ENCODE measurements around the gene CD300E.
A peak's percentile ranks its signal among the peaks of the same experiment; 100 is the strongest.
"Not testable (repeated sequence)": the region's sequence is repeated elsewhere in the genome, so short reads cannot be mapped to it uniquely, and the experiment has no call there.

CD300E gene

GRCh38 chr17:74633326-74633725 lies 9.8 kb upstream of the CD300E start:
- no peak for DNase-seq

GRCh38 chr17:74632617-74633016 lies 9.1 kb upstream of the CD300E start:
- DNase-seq = no peak

- DNase-seq = no peak
Observed at GRCh38 chr17:74631468-74632450, 8.2 kb upstream of the CD300E start.

- not testable (repeated sequence) for DNase-seq
Observed at GRCh38 chr17:74630251-74630650, 6.7 kb upstream of the CD300E start.

GRCh38 chr17:74625661-74626060 lies 2.1 kb upstream of the CD300E start:
- DNase-seq = no peak

GRCh38 chr17:74624131-74624530 lies 593 bp upstream of the CD300E start:
- DNase-seq = no peak

- no peak for DNase-seq
Observed at GRCh38 chr17:74619077-74619673, 4.4 kb downstream of the CD300E start.

GRCh38 chr17:74618451-74618850 lies 5.1 kb downstream of the CD300E start:
- no peak for DNase-seq

GRCh38 chr17:74616696-74617095 lies 6.8 kb downstream of the CD300E start:
- no peak for DNase-seq

- DNase-seq = no peak
Observed at GRCh38 chr17:74612046-74612445, 11.5 kb downstream of the CD300E start.

GRCh38 chr17:74610108-74610507 lies 13.4 kb downstream of the CD300E start:
- no peak for DNase-seq

- DNase-seq = no peak
Observed at GRCh38 chr17:74608511-74608910, 15.0 kb downstream of the CD300E start.

GRCh38 chr17:74607221-74607620 lies 16.3 kb downstream of the CD300E start:
- DNase-seq = no peak

GRCh38 chr17:74606050-74606449 lies 17.5 kb downstream of the CD300E start:
- DNase-seq = no peak

- no peak for DNase-seq
Observed at GRCh38 chr17:74605361-74605760, 18.2 kb downstream of the CD300E start.

GRCh38 chr17:74604761-74605160 lies 18.8 kb downstream of the CD300E start:
- no peak for DNase-seq

GRCh38 chr17:74604200-74604599 lies 19.3 kb downstream of the CD300E start:
- no peak for DNase-seq

GRCh38 chr17:74603746-74604145 lies 19.8 kb downstream of the CD300E start:
- no peak for DNase-seq

GRCh38 chr17:74603037-74603635 lies 20.4 kb downstream of the CD300E start:
- DNase-seq = no peak

GRCh38 chr17:74601944-74602572 lies 21.5 kb downstream of the CD300E start:
- DNase-seq = peak; percentile 20

GRCh38 chr17:74599448-74599939 lies 24.0 kb downstream of the CD300E start:
- DNase-seq = no peak

GRCh38 chr17:74599023-74599399 lies 24.5 kb downstream of the CD300E start:
- no peak for DNase-seq

GRCh38 chr17:74598346-74599022 lies 25.1 kb downstream of the CD300E start:
- DNase-seq = no peak
